HG03558 (cell line): ENCODE data around the gene CRAMP1.

Source experiments
- ATAC-seq: cut with Tn5 transposase; IDR thresholded peaks from one replicate; pipeline ENCODE4 v1.9.1; 2021; ENCODE audit warnings: moderate number of reproducible peaks; ENCODE audit not compliant: unreplicated experiment; ENCODE audit errors: extremely low read depth

CRAMP1 gene

DNA sequence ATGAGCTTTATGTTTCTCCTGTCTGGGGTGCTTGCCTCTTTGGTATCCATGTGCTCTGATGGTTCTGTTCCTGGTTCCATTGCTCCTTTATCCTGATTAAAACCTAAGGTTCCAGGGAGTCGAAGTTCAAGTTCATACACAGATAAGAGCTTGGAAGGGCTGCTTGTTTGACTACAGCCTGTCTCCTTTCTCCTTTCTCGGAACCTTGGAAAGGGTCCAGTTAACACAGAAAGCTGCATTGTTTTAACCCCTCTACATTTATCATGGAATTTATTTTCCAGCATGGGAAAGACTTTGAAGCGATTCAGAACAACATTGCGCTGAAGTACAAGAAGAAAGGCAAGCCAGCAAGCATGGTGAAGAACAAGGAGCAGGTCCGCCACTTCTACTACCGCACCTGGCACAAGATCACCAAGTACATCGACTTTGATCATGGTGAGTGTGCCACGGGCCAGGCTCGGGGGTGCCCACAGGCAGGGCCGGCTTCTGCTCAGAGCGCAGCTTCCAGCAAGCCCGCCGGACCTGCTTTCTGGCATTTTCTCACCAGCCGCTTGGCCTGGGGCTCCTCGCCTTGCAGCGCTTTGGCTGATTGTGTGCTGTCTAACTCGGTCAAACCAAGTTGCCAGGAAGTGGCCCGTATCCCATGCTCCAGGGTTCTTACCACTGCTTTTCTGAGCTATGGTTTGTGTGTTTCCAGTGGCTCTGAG lies 19.9 kb downstream of the CRAMP1 start:
- no peak for ATAC-seq

- no peak for ATAC-seq
Observed at GRCh38 chr16:1632638-1632970, 20.4 kb downstream of the CRAMP1 start.

DNA sequence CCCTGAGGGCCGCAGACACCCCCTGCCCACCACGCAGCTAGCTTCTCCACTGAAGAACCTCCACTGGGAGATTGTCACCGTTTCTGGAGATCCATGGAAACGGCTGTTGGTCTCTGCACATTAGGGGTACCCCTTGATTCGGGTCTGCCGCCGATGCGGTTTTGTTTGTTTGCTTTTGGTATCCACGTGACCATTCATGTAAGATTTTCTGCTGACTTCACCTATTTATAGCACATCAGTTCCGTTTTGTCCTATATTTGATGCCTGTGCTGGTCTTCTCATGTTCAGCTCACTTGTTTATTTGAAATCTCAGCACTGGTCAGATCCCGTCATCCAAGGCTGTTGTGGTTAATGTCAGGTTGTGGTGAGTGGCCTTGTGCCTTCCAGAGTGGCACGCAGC lies 21.1 kb downstream of the CRAMP1 start:
- ATAC-seq: no peak

- no peak for ATAC-seq
Observed at GRCh38 chr16:1634541-1634940, 22.4 kb downstream of the CRAMP1 start.

DNA sequence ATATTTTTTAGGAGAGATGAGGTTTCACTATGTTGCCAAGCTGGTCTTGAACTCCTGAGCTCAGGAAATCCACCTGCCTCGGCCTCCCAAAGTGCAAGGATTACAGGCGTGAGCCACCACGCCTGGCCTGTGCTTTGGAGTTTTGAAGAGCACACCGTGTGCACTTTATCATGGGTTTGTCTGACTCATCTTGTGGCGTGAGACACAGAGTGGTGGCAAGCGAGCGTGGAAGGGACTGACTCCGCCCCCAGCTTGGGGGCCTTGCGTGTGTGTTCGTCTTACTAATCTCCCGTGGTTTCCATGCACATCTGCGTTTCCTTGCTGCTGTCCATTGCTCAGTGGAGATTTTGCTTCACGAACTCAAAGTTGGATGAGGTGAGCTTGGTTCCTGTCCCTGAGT lies 22.9 kb downstream of the CRAMP1 start:
- no peak for ATAC-seq

DNA sequence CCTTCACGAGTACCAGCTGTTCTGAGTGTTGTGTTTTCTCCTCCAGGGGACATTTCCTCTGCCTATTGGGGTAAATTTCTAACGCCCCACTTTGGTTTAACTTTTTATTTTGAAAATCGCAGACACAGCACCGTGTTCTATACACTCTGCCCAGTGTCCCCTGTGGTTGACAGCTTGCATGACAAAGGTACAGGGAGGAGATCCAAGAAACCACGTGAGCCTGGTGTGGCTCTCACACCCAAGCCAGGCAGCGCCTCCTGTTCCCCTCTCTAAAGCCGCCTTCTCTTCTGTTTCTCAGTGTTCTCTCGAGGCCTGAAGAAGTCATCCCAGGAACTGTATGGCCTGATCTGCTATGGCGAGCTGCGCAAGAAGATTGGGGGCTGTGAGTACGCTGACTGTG lies 25.4 kb downstream of the CRAMP1 start:
- ATAC-seq: no peak

- ATAC-seq: no peak
Observed at GRCh38 chr16:1638757-1639156, 26.6 kb downstream of the CRAMP1 start.

DNA sequence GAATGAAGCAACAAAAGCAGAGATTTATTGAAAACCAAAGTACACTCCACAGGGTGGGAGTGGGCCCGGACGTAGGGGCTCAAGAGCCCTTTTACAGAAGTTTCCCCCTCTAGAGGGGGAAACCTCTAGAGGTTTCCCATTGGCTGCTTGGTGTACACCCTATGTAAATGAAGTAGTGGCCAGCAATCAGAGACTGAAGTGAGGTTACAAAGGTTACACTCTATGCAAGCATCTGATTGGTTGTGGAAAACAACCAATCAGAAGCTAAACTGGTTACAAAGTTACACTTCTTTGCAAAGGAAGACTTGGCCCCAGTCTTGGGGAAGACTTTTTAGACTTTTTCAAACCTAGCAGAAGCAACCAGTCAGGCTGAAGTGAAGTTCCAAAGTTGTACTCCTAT lies 27.1 kb downstream of the CRAMP1 start:
- no peak for ATAC-seq

DNA sequence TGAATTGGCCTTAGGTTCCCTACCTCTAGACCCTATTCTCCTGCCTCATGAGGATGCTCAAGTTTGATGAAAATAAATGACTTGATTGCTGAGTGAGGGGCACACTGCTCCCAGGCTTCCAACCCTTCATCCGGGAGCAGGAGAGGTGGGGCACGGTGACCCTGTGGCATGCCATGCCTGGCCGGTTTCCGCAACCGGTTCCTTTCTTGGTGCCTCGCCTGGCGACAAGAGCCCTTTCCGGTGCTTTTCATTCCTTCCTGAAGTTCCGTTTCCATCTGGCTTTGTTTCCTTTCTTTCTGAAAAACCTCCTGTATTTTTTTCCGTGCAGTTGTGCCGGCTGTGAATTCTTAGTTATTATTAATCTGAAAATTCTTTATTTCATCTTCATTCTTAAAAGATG lies 27.7 kb downstream of the CRAMP1 start:
- ATAC-seq: no peak

DNA sequence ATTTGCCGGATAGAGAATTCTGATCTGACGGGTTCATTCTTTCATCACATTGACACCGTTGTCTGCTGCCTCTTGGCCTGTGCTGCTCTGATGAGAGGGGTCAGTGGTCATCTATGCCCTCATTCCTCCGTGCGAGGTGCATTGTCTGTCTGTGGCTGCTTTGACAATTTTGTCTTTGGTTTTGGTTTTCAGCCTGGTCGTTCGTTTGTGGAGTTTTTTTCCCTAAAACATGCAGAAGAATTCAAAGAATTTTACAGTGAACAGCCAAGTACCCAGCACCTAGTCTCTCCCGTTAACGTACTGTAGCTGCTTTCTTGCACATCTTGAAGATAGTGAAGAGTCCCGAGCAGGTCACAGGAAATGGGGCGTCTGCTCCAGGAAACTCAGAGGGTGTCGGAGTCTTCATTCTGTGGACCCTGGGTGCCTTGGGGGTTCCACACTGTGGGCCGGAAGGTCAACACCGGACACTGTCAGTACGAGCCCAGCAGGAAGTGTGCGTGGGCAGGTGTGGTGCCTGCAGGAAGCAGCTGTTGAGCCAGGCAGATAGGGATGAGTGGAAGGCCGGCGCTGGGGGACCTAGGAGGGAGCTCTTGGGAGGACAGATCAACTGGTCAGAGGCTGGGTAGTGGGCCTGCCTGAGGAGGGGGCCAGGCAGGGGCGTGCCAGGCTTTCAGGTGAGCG lies 28.2 kb downstream of the CRAMP1 start:
- no peak for ATAC-seq

DNA sequence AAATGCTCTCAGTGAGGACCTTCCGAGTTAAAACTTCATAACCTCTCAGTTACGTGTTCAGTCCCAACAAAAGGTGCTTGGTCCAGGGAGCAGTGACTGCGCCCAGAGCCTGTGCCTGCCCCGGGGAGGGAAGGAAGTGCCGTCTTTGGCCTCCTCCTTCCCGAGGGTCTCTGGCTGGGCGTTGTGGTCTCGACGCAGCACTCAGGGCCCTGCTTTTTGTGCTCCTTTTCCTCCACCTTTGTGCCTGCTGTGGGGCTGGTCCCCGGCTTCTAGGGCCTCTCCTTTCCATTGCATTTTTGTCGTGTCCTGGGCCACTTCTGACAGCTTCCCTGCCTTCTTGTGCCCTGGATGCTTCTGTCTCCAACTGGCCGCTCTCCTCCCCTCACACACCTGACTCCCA lies 29.1 kb downstream of the CRAMP1 start:
- ATAC-seq: no peak

- ATAC-seq: no peak
Observed at GRCh38 chr16:1642148-1642547, 30.0 kb downstream of the CRAMP1 start.

DNA sequence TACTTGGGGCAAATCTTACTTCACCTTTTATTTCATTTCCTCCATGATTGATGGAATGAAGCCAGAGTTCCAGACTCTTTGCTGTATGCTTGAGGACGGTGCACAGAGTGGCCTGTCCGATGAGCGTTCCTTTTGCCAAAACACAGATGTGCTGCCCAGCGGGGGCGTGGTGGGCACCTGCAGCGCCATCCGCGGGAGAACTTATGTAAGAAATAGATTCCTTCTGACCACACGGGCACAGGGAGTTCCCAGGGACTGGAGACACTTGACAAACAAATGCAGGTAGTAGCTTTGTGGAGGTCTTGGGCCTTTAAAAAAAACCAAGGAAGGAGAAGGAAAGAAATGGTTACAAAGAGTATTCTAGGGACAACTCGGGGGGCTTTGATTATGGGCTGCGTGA lies 30.6 kb downstream of the CRAMP1 start:
- ATAC-seq: no peak

GRCh38 chr16:1643521-1643920 lies 31.4 kb downstream of the CRAMP1 start:
- no peak for ATAC-seq

DNA sequence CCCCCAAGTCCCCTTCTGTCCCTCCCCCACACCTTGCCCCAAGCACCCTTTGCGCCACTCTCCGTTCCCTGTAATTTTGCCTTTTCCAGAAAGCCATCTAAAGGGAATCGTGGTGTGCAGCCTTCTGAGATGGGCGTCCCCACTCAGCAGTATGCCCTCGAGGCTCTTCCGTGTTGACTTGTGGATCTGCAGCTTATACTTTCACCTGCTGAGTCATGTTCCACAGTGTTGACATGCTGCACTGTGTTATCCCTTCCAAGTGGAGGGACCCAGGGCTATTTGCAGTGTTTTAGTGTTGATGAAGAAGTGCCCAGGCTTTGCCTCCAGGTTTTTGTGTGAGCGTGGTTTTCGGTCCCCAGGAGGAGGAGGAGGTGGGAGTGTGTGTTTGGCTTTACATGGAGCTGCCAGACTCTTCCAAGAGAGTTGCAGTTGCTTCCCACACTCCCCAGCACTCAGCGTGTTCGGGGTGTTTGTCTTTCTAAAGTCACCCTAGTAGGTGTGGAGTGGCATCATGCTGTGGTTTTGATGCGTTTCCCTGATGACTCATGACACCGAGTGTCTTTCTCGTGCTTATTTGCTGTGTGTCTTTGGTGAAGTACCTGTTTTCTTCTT lies 33.9 kb downstream of the CRAMP1 start:
- ATAC-seq: no peak

DNA sequence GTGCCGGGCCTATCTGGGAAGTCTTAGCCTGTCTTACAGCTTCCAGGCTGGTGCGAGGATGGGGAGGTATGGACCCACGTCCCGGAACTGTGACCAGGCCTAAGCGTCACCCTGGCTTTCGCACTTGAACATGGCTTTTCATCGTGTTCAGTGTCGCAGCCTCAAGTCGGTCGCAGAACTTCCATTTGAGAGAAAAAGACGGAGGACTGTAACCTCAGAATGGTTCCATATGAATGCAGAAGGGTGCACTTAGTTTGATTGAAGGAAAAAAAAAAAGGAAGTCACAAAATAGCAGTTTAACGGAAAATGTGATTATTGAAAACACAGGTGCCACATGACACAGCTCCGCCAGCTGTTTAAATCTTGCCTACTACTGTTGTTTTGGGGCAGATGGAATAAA lies 35.7 kb downstream of the CRAMP1 start:
- no peak for ATAC-seq

- ATAC-seq: no peak
Observed at GRCh38 chr16:1650131-1650530, 38.0 kb downstream of the CRAMP1 start.

GRCh38 chr16:1651094-1651973 lies 39.2 kb downstream of the CRAMP1 start:
- no peak for ATAC-seq

GRCh38 chr16:1651974-1652312 lies 39.8 kb downstream of the CRAMP1 start:
- no peak for ATAC-seq

DNA sequence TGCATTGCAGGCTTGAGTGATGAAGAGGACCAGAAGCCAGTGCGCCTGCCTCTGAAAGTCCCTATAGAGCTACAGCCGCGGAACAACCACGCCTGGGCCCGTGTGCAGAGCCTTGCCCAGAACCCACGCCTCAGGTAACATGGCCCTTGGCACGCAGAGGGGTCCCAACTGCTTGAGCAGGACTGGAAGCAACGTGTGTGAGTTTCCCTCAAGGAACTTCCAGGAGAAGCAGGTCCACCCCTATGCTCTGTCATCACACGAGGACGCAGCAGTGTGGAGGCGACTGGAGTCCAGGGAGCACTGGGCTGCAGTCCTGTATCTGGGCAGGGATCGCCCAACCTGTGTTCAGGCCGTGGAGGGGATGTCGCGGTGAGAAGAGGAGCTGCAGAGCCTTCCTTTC lies 40.9 kb downstream of the CRAMP1 start:
- no peak for ATAC-seq
